ENCODE measurements around the gene ZNF296. TPM values are rescaled to one million over a fixed set of nuclear protein-coding genes. Genes with fewer than 3 reads are reported as not detected.
A peak's percentile ranks its signal among the peaks of the same experiment; 100 is the strongest.

The ZNF296 gene
- total RNA-seq (2014; rRNA removed; shearing (Covaris generic)) (0.25 TPM in 1 of 2 replicates, not detected in the other), polyA plus RNA-seq (2016; fragmentation: Nextera tagmentation; extraction: Ambion mirVana) (0.15 TPM in 1 of 2 replicates, not detected in the other)

- Histone ChIP-seq H3K9me3 (ENCODE audit: low read depth) (no peaks in the 10 kb centered on the region), H3K4me3 (peak within 1 kb of the TSS; percentile 58), H3K79me2 (ENCODE audit: insufficient read depth) (peaks cover 21% of the 10 kb centered on the region), H3K36me3 (ENCODE audit: low read depth) (no peaks in the 10 kb centered on the region), H3K9me2 (ENCODE audit: insufficient read depth) (no peaks in the 10 kb centered on the region), H3F3A (ENCODE audit: insufficient read depth) (peaks cover 19% of the 10 kb centered on the region; the same call in 1 of the 2 replicates), H3K4me1 (ENCODE audit: insufficient read depth) (peaks cover 8% of the 10 kb centered on the region), H3K27ac (no peak within 1 kb of the TSS), H4K20me1 (ENCODE audit: insufficient read depth) (no peaks in the 10 kb centered on the region), H3K4me2 (ENCODE audit: unreplicated experiment) (peak within 1 kb of the TSS; percentile 57), H2AFZ (peak within 1 kb of the TSS; percentile 77), H3K27me3 (replicated peaks; ENCODE audit: insufficient read depth) (no peaks in the 10 kb centered on the region), H3K9ac (peak within 1 kb of the TSS; percentile 49)
- WGBS, 2 experiments (ENCODE audit: low coverage in 1 of 2, low lambda C conversion rate in 2 of 2, missing lambda C conversion rate in 2 of 2), result 5 to 7% methylated on average over 28 to 56 of the region's 81 CpGs
- in situ Hi-C loops (cut with MboI), result no loop called here
- TF ChIP-seq EZH2phosphoT487 (IDR thresholded peaks at IDR 0.05; ENCODE audit: insufficient read depth, low read depth) (no peak), EZH2 (IDR thresholded peaks at IDR 0.05; ENCODE audit: insufficient read depth, poor library complexity, severe bottlenecking) (no peak)
- DNase-seq, result peak; percentile 63
These were observed at the start of gene ZNF296 for GRCh38 chr19:45076029-45076850. TSS of gene ZNF296 (minus strand) at chr19:45076478. CDS start at chr19:45076373, 105 bp downstream.

DNA sequence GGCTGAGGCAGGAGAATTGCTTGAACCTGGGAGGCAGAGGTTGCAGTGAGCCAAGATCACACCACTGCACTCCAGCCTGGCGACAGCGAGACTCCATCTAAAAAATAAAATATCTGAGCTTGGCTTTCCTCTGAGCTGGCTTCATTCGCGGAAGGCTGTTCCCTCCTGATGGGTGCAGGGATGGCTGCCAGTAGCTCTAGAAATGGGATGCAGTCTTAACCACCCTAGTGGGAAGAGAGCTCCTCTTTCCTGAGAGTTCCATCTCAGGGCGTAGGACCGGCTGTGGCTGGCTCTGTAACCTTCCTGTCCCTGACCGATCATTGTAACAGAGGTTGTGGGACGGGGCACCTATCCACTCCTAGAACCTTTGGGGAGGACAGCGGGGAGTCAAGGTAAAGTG is 49.1 kb upstream of the ZNF296 start:
- Histone ChIP-seq H3F3A (ENCODE audit: insufficient read depth) (no peaks in the 10 kb centered on the region), H3K4me3 (no peak overlapping the region), H3K27me3 (replicated peaks; ENCODE audit: insufficient read depth) (no peaks in the 10 kb centered on the region), H3K9ac (no peak overlapping the region), H3K4me2 (ENCODE audit: unreplicated experiment) (no peak overlapping the region), H2AFZ (no peak overlapping the region), H3K9me3 (ENCODE audit: low read depth) (no peaks in the 10 kb centered on the region), H3K27ac (no peak overlapping the region), H3K36me3 (ENCODE audit: low read depth) (no peaks in the 10 kb centered on the region), H4K20me1 (ENCODE audit: insufficient read depth) (peaks cover 9% of the 10 kb centered on the region), H3K4me1 (ENCODE audit: insufficient read depth) (no peaks in the 10 kb centered on the region), H3K79me2 (ENCODE audit: insufficient read depth) (peaks cover 94% of the 10 kb centered on the region), H3K9me2 (ENCODE audit: insufficient read depth) (no peaks in the 10 kb centered on the region)
- no peak for DNase-seq
- WGBS, 2 experiments (ENCODE audit: low coverage in 1 of 2, low lambda C conversion rate in 2 of 2, missing lambda C conversion rate in 2 of 2), result 93 to 94% methylated on average over 9 of the region's 9 CpGs
- no peak for TF ChIP-seq EZH2phosphoT487 (IDR thresholded peaks at IDR 0.05; ENCODE audit: insufficient read depth, low read depth)
- TF ChIP-seq EZH2 (IDR thresholded peaks at IDR 0.05; ENCODE audit: insufficient read depth, poor library complexity, severe bottlenecking), result no peak
- in situ Hi-C loops (cut with MboI), result no loop called here

DNA sequence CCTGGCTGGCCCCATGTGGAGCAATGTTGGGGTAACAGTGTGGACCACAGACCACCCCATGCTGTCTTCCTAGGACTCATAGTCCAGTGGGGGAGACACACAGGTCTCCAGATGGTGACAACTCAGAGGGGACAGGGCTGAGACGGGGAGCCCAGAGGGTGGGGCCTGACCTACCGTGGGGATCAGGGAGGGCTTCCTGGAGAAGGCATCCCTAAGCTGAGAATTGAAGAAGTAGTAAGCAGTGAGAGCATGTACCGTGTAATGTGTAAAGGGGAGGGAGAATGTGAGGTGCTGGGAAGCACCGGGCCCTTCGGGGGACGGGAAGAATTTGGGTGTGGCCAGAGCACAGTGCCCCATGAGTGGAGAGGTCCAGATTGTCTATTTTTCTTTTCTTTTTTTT is 47.7 kb upstream of the ZNF296 start:
- no peak overlapping the region for H3K4me3 ChIP-seq
- H3K9me2 ChIP-seq (ENCODE audit: insufficient read depth), result no peaks in the 10 kb centered on the region
- H3K27me3 ChIP-seq (replicated peaks; ENCODE audit: insufficient read depth), result no peaks in the 10 kb centered on the region
- DNase-seq, result no peak
- TF ChIP-seq EZH2 (IDR thresholded peaks at IDR 0.05; ENCODE audit: insufficient read depth, poor library complexity, severe bottlenecking) (no peak), EZH2phosphoT487 (IDR thresholded peaks at IDR 0.05; ENCODE audit: insufficient read depth, low read depth) (no peak)
- no peak overlapping the region for H3K4me2 ChIP-seq (ENCODE audit: unreplicated experiment)
- in situ Hi-C loops (cut with MboI), result no loop called here
- H3K4me1 ChIP-seq (ENCODE audit: insufficient read depth), result no peaks in the 10 kb centered on the region
- no peak overlapping the region for H2AFZ ChIP-seq
- peaks cover 95% of the 10 kb centered on the region for H3K79me2 ChIP-seq (ENCODE audit: insufficient read depth)
- no peaks in the 10 kb centered on the region for H3K9me3 ChIP-seq (ENCODE audit: low read depth)
- peaks cover 9% of the 10 kb centered on the region for H4K20me1 ChIP-seq (ENCODE audit: insufficient read depth)
- H3K9ac ChIP-seq, result no peak overlapping the region
- H3F3A ChIP-seq (ENCODE audit: insufficient read depth), result no peaks in the 10 kb centered on the region
- WGBS, 2 experiments (ENCODE audit: low coverage in 1 of 2, low lambda C conversion rate in 2 of 2, missing lambda C conversion rate in 2 of 2), result 97 to 98% methylated on average over 6 of the region's 6 CpGs
- no peaks in the 10 kb centered on the region for H3K36me3 ChIP-seq (ENCODE audit: low read depth)
- no peak overlapping the region for H3K27ac ChIP-seq

DNA sequence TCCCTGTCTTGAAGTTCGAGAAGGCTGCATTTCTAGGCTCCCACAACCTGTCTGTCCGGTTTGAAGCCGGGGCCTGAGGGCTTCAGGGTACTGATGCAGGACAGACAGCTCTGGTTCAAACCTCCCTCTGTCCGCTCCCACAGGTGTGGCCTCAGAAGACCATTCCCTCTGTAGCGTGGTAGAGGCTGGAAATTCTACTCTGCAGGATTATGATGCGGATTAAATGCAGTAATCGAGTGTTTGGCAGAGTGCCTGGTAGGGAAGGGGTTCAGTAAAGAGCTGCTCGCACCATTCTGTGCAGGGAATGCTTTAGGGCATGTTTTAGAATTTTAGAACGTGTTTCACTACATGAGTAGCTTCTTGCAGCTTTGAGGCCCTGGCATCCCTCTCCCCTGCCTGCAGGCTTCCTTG is 47.2 kb upstream of the ZNF296 start:
- no peaks in the 10 kb centered on the region for H3K9me3 ChIP-seq (ENCODE audit: low read depth)
- H3K36me3 ChIP-seq (ENCODE audit: low read depth), result no peaks in the 10 kb centered on the region
- H3K79me2 ChIP-seq (ENCODE audit: insufficient read depth), result peaks cover 95% of the 10 kb centered on the region
- H3K27ac ChIP-seq, result no peak overlapping the region
- no peaks in the 10 kb centered on the region for H3K27me3 ChIP-seq (replicated peaks; ENCODE audit: insufficient read depth)
- H3F3A ChIP-seq (ENCODE audit: insufficient read depth), result no peaks in the 10 kb centered on the region
- no peaks in the 10 kb centered on the region for H3K9me2 ChIP-seq (ENCODE audit: insufficient read depth)
- in situ Hi-C loops (cut with MboI), result no loop called here
- no peak for DNase-seq
- no peak overlapping the region for H3K9ac ChIP-seq
- no peaks in the 10 kb centered on the region for H3K4me1 ChIP-seq (ENCODE audit: insufficient read depth)
- H3K4me2 ChIP-seq (ENCODE audit: unreplicated experiment), result no peak overlapping the region
- WGBS, 2 experiments (ENCODE audit: low coverage in 1 of 2, low lambda C conversion rate in 2 of 2, missing lambda C conversion rate in 2 of 2), result 70 to 71% methylated on average over 9 of the region's 9 CpGs
- TF ChIP-seq EZH2phosphoT487 (IDR thresholded peaks at IDR 0.05; ENCODE audit: insufficient read depth, low read depth) (no peak), EZH2 (IDR thresholded peaks at IDR 0.05; ENCODE audit: insufficient read depth, poor library complexity, severe bottlenecking) (no peak)
- peaks cover 9% of the 10 kb centered on the region for H4K20me1 ChIP-seq (ENCODE audit: insufficient read depth)
- H2AFZ ChIP-seq, result no peak overlapping the region
- H3K4me3 ChIP-seq, result no peak overlapping the region
